Measurements from ENCODE around the gene PRRC1. TPM values are rescaled to one million over a fixed set of nuclear protein-coding genes. Genes with fewer than 3 reads are reported as not detected.

PRRC1 gene
- total and polyA plus RNA-seq, 9 of the 15 experiments (the other 6 are each of a cell fraction or from before 2014, with no cell fraction given) = 23.4 to 68.7 (median 43.9) TPM

GRCh38 chr5:127602481-127602880 lies 85.0 kb downstream of the PRRC1 start:
- Histone ChIP-seq H3K4me1 (replicated peaks in 1 of 2; ENCODE audit: control insufficient read depth in 2 of 2, insufficient read depth in 2 of 2, low read length in 2 of 2) (no peaks in the 10 kb centered on the region), H4K20me1 (replicated peaks; ENCODE audit: control insufficient read depth, insufficient read depth, low read length) (no peaks in the 10 kb centered on the region), H3K4me3 (no peak overlapping the region), H2AFZ (ENCODE audit: low read depth, low read length) (no peak overlapping the region), H3K27ac (ENCODE audit: extremely low read depth, low read depth, low read length) (no peak overlapping the region), H3K9me1 (ENCODE audit: control insufficient read depth, insufficient read depth, low read length) (no peaks in the 10 kb centered on the region), H3K9ac (ENCODE audit: insufficient read depth in 1 of 2, low read depth in 2 of 2, low read length in 2 of 2) (no peak overlapping the region), H3K4me2 (ENCODE audit: insufficient read depth, low read length) (no peak overlapping the region), H3K79me2 (ENCODE audit: control insufficient read depth, insufficient read depth, low read length) (no peaks in the 10 kb centered on the region), H3K36me3 (ENCODE audit: control insufficient read depth, insufficient read depth, low read length) (no peaks in the 10 kb centered on the region), H3K27me3 (ENCODE audit: control insufficient read depth in 2 of 2, insufficient read depth in 2 of 2, low read length in 2 of 2) (peaks cover 0 to 6% of the 10 kb centered on the region in 2 experiments; a peak in 1 of 5 replicates), H3K9me3 (replicated peaks; ENCODE audit: control insufficient read depth, insufficient read depth, low read depth, low read length) (no peaks in the 10 kb centered on the region)
- no peak for DNase-seq (ENCODE audit: extremely low read depth in 1 of 4, low spot score in 3 of 4)
- FAIRE-seq = no peak
- BruUV-seq (replicated peaks) = no TSS peak
- POLR2A ChIA-PET = no interaction called here
- TF ChIP-seq RBM34 (IDR thresholded peaks at IDR 0.05; ENCODE audit: borderline replicate concordance, insufficient read depth, low read length) = no peak
- no peak for TF ChIP-seq SMARCE1 (IDR thresholded peaks at IDR 0.05)
- TF ChIP-seq ZMIZ1 (IDR thresholded peaks at IDR 0.05; ENCODE audit: low read depth in 2 of 2, low read length in 2 of 2) = no peak
- no peak for TF ChIP-seq HEY1 (CRISPR knock-in tag; IDR thresholded peaks at IDR 0.05; ENCODE audit: borderline replicate concordance)
- no peak for TF ChIP-seq MTF1 (CRISPR knock-in tag; IDR thresholded peaks at IDR 0.05; ENCODE audit: borderline replicate concordance)
- no peak for TF ChIP-seq RAD21 (CRISPR knock-in tag; conservative IDR thresholded peaks at IDR 0.05 in 1 of 2, IDR thresholded peaks at IDR 0.05 in 1 of 2)
- no peak for TF ChIP-seq EP400 (IDR thresholded peaks at IDR 0.05)
- TF ChIP-seq, protein P1, sequence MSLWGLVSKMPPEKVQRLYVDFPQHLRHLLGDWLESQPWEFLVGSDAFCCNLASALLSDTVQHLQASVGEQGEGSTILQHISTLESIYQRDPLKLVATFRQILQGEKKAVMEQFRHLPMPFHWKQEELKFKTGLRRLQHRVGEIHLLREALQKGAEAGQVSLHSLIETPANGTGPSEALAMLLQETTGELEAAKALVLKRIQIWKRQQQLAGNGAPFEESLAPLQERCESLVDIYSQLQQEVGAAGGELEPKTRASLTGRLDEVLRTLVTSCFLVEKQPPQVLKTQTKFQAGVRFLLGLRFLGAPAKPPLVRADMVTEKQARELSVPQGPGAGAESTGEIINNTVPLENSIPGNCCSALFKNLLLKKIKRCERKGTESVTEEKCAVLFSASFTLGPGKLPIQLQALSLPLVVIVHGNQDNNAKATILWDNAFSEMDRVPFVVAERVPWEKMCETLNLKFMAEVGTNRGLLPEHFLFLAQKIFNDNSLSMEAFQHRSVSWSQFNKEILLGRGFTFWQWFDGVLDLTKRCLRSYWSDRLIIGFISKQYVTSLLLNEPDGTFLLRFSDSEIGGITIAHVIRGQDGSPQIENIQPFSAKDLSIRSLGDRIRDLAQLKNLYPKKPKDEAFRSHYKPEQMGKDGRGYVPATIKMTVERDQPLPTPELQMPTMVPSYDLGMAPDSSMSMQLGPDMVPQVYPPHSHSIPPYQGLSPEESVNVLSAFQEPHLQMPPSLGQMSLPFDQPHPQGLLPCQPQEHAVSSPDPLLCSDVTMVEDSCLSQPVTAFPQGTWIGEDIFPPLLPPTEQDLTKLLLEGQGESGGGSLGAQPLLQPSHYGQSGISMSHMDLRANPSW (CRISPR knock-in tag; IDR thresholded peaks at IDR 0.05) = no peak
- no peak for TF ChIP-seq MEF2A (IDR thresholded peaks at IDR 0.05; ENCODE audit: control insufficient read depth, low read depth, low read length)
- no peak for TF ChIP-seq HNRNPL (IDR thresholded peaks at IDR 0.05; ENCODE audit: low read depth, low read length)
- no peak for TF ChIP-seq ZNF785 (CRISPR knock-in tag; IDR thresholded peaks at IDR 0.05)
- TF ChIP-seq SAFB2 (IDR thresholded peaks at IDR 0.05; ENCODE audit: borderline replicate concordance, low read depth, low read length, severe bottlenecking) = no peak
- TF ChIP-seq ZNF263 (CRISPR knock-in tag; IDR thresholded peaks at IDR 0.05; ENCODE audit: borderline replicate concordance) = no peak
- TF ChIP-seq RBM17 (IDR thresholded peaks at IDR 0.05; ENCODE audit: borderline replicate concordance, low read depth, low read length) = no peak
- intact Hi-C loops (cut with micrococcal nuclease) = no loop called here
- CTCF ChIA-PET (ENCODE audit: low intra/inter-chr PET ratio) = no interaction called here
- WGBS (ENCODE audit: insufficient coverage, low coverage, missing lambda C conversion rate) = 0% methylated on average over 3 of the region's 3 CpGs
- ATAC-seq = 0 out of 3 replicates have a peak, but pooled peaks have one; percentile 42
- in situ Hi-C loops (cut with MboI) = no loop called here

All from K562 (cell line).